ENCODE measurements around the gene SLC34A1. TPM values are rescaled to one million over a fixed set of nuclear protein-coding genes. Genes with fewer than 3 reads are reported as not detected.

The SLC34A1 gene
- total RNA-seq, 2 donors from 2014 or later = not detected

- intact Hi-C loops (cut with DNase I) = no loop called here
- DNase-seq (ENCODE audit: low spot score) = no peak
Measured at GRCh38 chr5:177425196-177425800, 41.1 kb downstream of the SLC34A1 start.

- intact Hi-C loops (cut with DNase I) = no loop called here
- DNase-seq (ENCODE audit: low spot score) = peak; percentile 100
Measured at GRCh38 chr5:177425801-177426565, 41.7 kb downstream of the SLC34A1 start.

- intact Hi-C loops (cut with DNase I) = no loop called here
- peak; percentile 87 for DNase-seq (ENCODE audit: low spot score)
Measured at GRCh38 chr5:177426566-177427210, 42.5 kb downstream of the SLC34A1 start, which contains the start of gene GRK6. Gene GRK6 (plus strand): TSS chr5:177426676. CDS start chr5:177426846, 170 bp downstream.

- intact Hi-C loops (cut with DNase I) = no loop called here
- DNase-seq (ENCODE audit: low spot score) = no peak
Measured at GRCh38 chr5:177427211-177427822, 43.1 kb downstream of the SLC34A1 start.

GRCh38 chr5:177427919-177428573 is 43.8 kb downstream of the SLC34A1 start:
- intact Hi-C loops (cut with DNase I) = no loop called here
- peak; percentile 82 for DNase-seq (ENCODE audit: low spot score)

GRCh38 chr5:177428574-177429217 is 44.5 kb downstream of the SLC34A1 start:
- intact Hi-C loops (cut with DNase I) = no loop called here
- peak; percentile 67 for DNase-seq (ENCODE audit: low spot score)

GRCh38 chr5:177429248-177430040 is 45.2 kb downstream of the SLC34A1 start:
- DNase-seq (ENCODE audit: low spot score) = peak; percentile 93
- intact Hi-C loops (cut with DNase I) = no loop called here

GRCh38 chr5:177430140-177430951 is 46.1 kb downstream of the SLC34A1 start:
- DNase-seq (ENCODE audit: low spot score) = peak; percentile 71
- intact Hi-C loops (cut with DNase I) = no loop called here

- DNase-seq (ENCODE audit: low spot score) = no peak
- intact Hi-C loops (cut with DNase I) = no loop called here
Measured at GRCh38 chr5:177430972-177431316, 46.7 kb downstream of the SLC34A1 start.

- DNase-seq (ENCODE audit: low spot score) = peak; percentile 86
- intact Hi-C loops (cut with DNase I) = no loop called here
Measured at GRCh38 chr5:177431317-177432142, 47.3 kb downstream of the SLC34A1 start.

- DNase-seq (ENCODE audit: low spot score) = no peak
- intact Hi-C loops (cut with DNase I) = no loop called here
Measured at GRCh38 chr5:177432143-177432838, 48.1 kb downstream of the SLC34A1 start.

GRCh38 chr5:177432839-177433657 is 48.8 kb downstream of the SLC34A1 start:
- DNase-seq (ENCODE audit: low spot score) = no peak
- intact Hi-C loops (cut with DNase I) = no loop called here

GRCh38 chr5:177433658-177434217 is 49.5 kb downstream of the SLC34A1 start:
- intact Hi-C loops (cut with DNase I) = no loop called here
- DNase-seq (ENCODE audit: low spot score) = peak; percentile 78

GRCh38 chr5:177434437-177434836 is 50.2 kb downstream of the SLC34A1 start:
- no peak for DNase-seq (ENCODE audit: low spot score)
- intact Hi-C loops (cut with DNase I) = no loop called here

Measured in posterior vena cava (tissue), 2 donors.